Natural killer cell (primary cell): ENCODE results near the gene OR4D6. TPM values are rescaled to one million over a fixed set of nuclear protein-coding genes. Genes with fewer than 3 reads are reported as not detected.

Experiments used
- total RNA-seq, 4 donors: library from RNA; stranded (reverse); fragments of 120-200 nt in 1 of 4; gene quantifications; one replicate each; pipeline versions ENCODE4 v1.2.3 to v1.2.4, GENCODE V29; 2013 to 2022

The OR4D6 gene
- total RNA-seq, 3 donors from 2014 or later (not counting 1 experiment from before 2014, with no cell fraction given) = not detected

Other genes starting within 250 kb of the OR4D6 start
- 10 to 100 TPM; 11.1 to 20.0 (median 19.6) TPM for gene MPEG1, start 244.0 kb upstream of the OR4D6 start, total RNA-seq
- gene OR5AN1, start 98.1 kb upstream of the OR4D6 start, total RNA-seq = not detected
- gene OR5A2, start 30.5 kb upstream of the OR4D6 start, total RNA-seq = not detected
- not detected for gene OR5A1, start 20.5 kb upstream of the OR4D6 start, total RNA-seq
- gene OR4D10, start 16.4 kb downstream of the OR4D6 start, total RNA-seq = not detected
- gene OR4D11, start 46.6 kb downstream of the OR4D6 start, total RNA-seq = not detected
- not detected for gene OR4D9, start 54.6 kb downstream of the OR4D6 start, total RNA-seq
- 10 to 100 TPM; 40.5 to 58.5 (median 51.3) TPM for gene OSBP, start 158.8 kb downstream of the OR4D6 start, total RNA-seq
- gene PATL1, start 212.1 kb downstream of the OR4D6 start, total RNA-seq = 10 to 100 TPM; 56.8 to 69.4 (median 58.1) TPM